Trophoblast cell (in vitro differentiated cells and primary cell): ENCODE results near the gene GTF3C1.

Experiments used
- DNase-seq, 2 donors: peaks; one replicate each; pipeline ENCODE4 v3.0.0-alpha.2; 2016
- H2AFZ ChIP-seq: 2 replicates; pipeline ENCODE4 v1.6.1; 2013; ENCODE audit warnings: low read length, moderate library complexity, mild to moderate bottlenecking; ENCODE audit not compliant: insufficient read depth, poor library complexity
- H2AK5ac ChIP-seq: 2 replicates; pipeline ENCODE4 v1.6.1; 2013; ENCODE audit warnings: mild to moderate bottlenecking, low read length
- H2BK120ac ChIP-seq: 2 replicates; pipeline ENCODE4 v1.6.1; 2013; ENCODE audit warnings: low read length, mild to moderate bottlenecking, moderate library complexity; ENCODE audit not compliant: insufficient read depth, poor library complexity
- H2BK12ac ChIP-seq: 2 replicates; pipeline ENCODE4 v1.6.1; 2013; ENCODE audit warnings: mild to moderate bottlenecking, low read length, moderate library complexity
- H2BK5ac ChIP-seq: 2 replicates; pipeline ENCODE4 v1.6.1; 2013; ENCODE audit warnings: low read length, low read depth, moderate library complexity, mild to moderate bottlenecking; ENCODE audit not compliant: poor library complexity
- H3K14ac ChIP-seq: 2 replicates; pipeline ENCODE4 v1.6.1; 2013; ENCODE audit warnings: mild to moderate bottlenecking, low read length
- H3K18ac ChIP-seq: 2 replicates; pipeline ENCODE4 v1.6.1; 2013; ENCODE audit warnings: mild to moderate bottlenecking, low read length
- H3K23ac ChIP-seq: 2 replicates; pipeline ENCODE4 v1.6.1; 2013; ENCODE audit warnings: low read length
- H3K27ac ChIP-seq: 2 replicates; pipeline ENCODE4 v1.5.1; 2013; ENCODE audit warnings: low read depth, mild to moderate bottlenecking, inconsistent platforms, low read length, moderate library complexity
- H3K27me3 ChIP-seq: 2 replicates; pipeline ENCODE4 v1.6.1; 2013; ENCODE audit warnings: inconsistent platforms, mild to moderate bottlenecking, low read length, moderate library complexity; ENCODE audit not compliant: insufficient read depth
- H3K36me3 ChIP-seq, 2 experiments: 1 replicate in 1 of 2; 2 replicates in 1 of 2; pipeline ENCODE4 v1.6.1; 2013; ENCODE audit warnings: low read length in 2 of 2, mild to moderate bottlenecking in 2 of 2, moderate library complexity in 1 of 2; ENCODE audit not compliant: insufficient read depth in 2 of 2, control insufficient read depth in 1 of 2
- H3K4ac ChIP-seq: 2 replicates; pipeline ENCODE4 v1.6.1; 2013; ENCODE audit warnings: low read depth, mild to moderate bottlenecking, low read length, moderate library complexity
- H3K4me1 ChIP-seq, 2 experiments: 1 replicate in 1 of 2; 2 replicates in 1 of 2; pipeline ENCODE4 v1.6.1; 2013; ENCODE audit warnings: low read length in 2 of 2, mild to moderate bottlenecking in 2 of 2, moderate library complexity in 1 of 2; ENCODE audit not compliant: insufficient read depth in 2 of 2, control insufficient read depth in 1 of 2
- H3K4me2 ChIP-seq: 2 replicates; pipeline ENCODE4 v1.6.1; 2013; ENCODE audit warnings: inconsistent platforms, mild to moderate bottlenecking, low read length, moderate library complexity
- H3K4me3 ChIP-seq: 2 replicates; pipeline ENCODE4 v1.5.1; 2013; ENCODE audit warnings: mild to moderate bottlenecking, low read depth, low read length, inconsistent platforms
- H3K79me1 ChIP-seq: one replicate; pipeline ENCODE4 v1.6.1; 2013; ENCODE audit warnings: low read length
- H3K79me2 ChIP-seq: 2 replicates; pipeline ENCODE4 v1.6.1; 2013; ENCODE audit warnings: low read length, mild to moderate bottlenecking; ENCODE audit not compliant: control insufficient read depth, insufficient read depth, poor library complexity
- H3K9ac ChIP-seq: 2 replicates; pipeline ENCODE4 v1.6.1; 2013; ENCODE audit warnings: mild to moderate bottlenecking, low read length
- H3K9me3 ChIP-seq: 2 replicates; pipeline ENCODE4 v1.6.1; 2013; ENCODE audit warnings: low read depth, mild to moderate bottlenecking, control low read depth, inconsistent platforms, low read length; ENCODE audit not compliant: insufficient read depth
- H4K12ac ChIP-seq: 2 replicates; pipeline ENCODE4 v1.6.1; 2013; ENCODE audit warnings: low read depth, mild to moderate bottlenecking, low read length, moderate library complexity
- H4K8ac ChIP-seq: 2 replicates; pipeline ENCODE4 v1.6.1; 2013; ENCODE audit warnings: low read depth, mild to moderate bottlenecking, low read length, moderate library complexity
- H4K91ac ChIP-seq: one replicate; pipeline ENCODE4 v1.6.1; 2013; ENCODE audit warnings: low read depth, mild to moderate bottlenecking, low read length, moderate library complexity
- WGBS: extraction: QIAGEN DNeasy Blood & Tissue Kit; methylation state at CpG from one replicate; pipeline ENCODE4 v1.1.7; 2013; ENCODE audit warnings: missing lambda C conversion rate; ENCODE audit not compliant: insufficient read length, insufficient coverage; ENCODE audit errors: extremely low coverage; 5-methylcytosine and 5-hydroxymethylcytosine counted together

GTF3C1 gene

DNA sequence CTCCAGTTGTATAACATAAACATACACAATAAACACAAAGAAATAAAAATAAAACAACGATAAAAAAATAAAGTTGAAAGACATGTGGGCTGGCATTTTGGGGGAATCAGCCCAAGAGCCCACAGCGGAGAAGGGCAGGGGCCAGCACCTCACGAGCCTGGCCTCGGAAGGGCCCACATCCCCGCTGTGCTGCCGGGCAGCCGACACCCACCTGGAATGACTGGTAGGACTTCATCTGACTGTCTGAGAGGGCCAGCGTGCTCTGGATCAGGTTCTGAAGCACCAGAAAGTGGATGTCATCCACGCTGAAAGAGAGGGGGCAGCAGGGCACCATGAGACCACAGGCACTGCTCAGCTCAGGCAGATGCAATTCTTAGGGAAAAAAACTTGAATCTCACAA lies 73.5 kb downstream of the GTF3C1 start:
- peaks cover 3 to 7% of the 10 kb centered on the region in 2 experiments for H3K4me1 ChIP-seq
- H3K18ac ChIP-seq, result no peak overlapping the region

DNA sequence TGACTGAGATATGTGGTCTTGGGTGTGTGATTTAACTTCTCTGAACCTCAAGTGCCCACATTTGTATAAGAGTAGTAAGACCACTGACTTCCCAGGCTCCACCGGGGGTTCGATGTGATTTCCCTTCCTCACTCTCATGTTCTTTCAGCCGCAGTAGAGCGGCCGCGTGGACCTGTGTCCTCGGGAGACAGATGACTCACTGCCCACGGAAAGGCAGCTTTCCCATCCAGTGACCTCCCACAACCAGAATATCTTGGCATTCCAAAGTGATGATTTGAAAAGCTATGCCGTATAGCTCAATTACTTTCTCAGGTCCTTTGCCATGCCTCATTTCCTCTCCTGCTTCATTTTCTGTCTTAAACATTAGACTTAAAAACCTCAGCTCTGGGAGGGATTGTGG lies 74.2 kb downstream of the GTF3C1 start:
- Histone ChIP-seq H3K23ac (no peak overlapping the region), H3K4ac (no peak overlapping the region), H3K4me2 (no peak overlapping the region), H4K91ac (no peak overlapping the region), H4K8ac (no peak overlapping the region), H3K9me3 (peaks cover 2% of the 10 kb centered on the region), H3K4me1 (peaks cover 7 to 14% of the 10 kb centered on the region in 2 experiments), H3K4me3 (no peak overlapping the region), H2BK5ac (no peak overlapping the region), H3K9ac (no peak overlapping the region), H2BK120ac (no peak overlapping the region), H3K79me1 (no peaks in the 10 kb centered on the region), H3K79me2 (no peaks in the 10 kb centered on the region), H3K14ac (no peak overlapping the region), H3K18ac (no peak overlapping the region), H2AFZ (no peak overlapping the region), H4K12ac (no peak overlapping the region), H3K36me3 (peaks cover 54 to 68% of the 10 kb centered on the region in 2 experiments), H3K27ac (no peak overlapping the region), H2AK5ac (no peak overlapping the region), H3K27me3 (no peaks in the 10 kb centered on the region), H2BK12ac (no peak overlapping the region)
- no peak for DNase-seq
- WGBS, result no CpG with 5 or more reads among the region's 9 CpGs

More for the DNA sequence above, 73.5 kb downstream of the GTF3C1 start:
- H3K27ac ChIP-seq, result no peak overlapping the region
- no peak overlapping the region for H3K14ac ChIP-seq
- no peak overlapping the region for H2AK5ac ChIP-seq
- H3K4me2 ChIP-seq, result no peak overlapping the region
- H2BK5ac ChIP-seq, result no peak overlapping the region
- no peak overlapping the region for H3K4ac ChIP-seq
- H4K8ac ChIP-seq, result no peak overlapping the region
- H2BK120ac ChIP-seq, result no peak overlapping the region
- H3K79me2 ChIP-seq, result no peaks in the 10 kb centered on the region
- no peak for DNase-seq
- no peak overlapping the region for H3K4me3 ChIP-seq
- H4K12ac ChIP-seq, result no peak overlapping the region
- no CpG with 5 or more reads among the region's 9 CpGs for WGBS
- H2AFZ ChIP-seq, result no peak overlapping the region
- no peak overlapping the region for H3K9ac ChIP-seq
- no peaks in the 10 kb centered on the region for H3K79me1 ChIP-seq
- no peak overlapping the region for H4K91ac ChIP-seq
- peaks cover 53 to 68% of the 10 kb centered on the region in 2 experiments for H3K36me3 ChIP-seq
- H2BK12ac ChIP-seq, result no peak overlapping the region
- no peaks in the 10 kb centered on the region for H3K27me3 ChIP-seq
- H3K9me3 ChIP-seq, result peaks cover 2% of the 10 kb centered on the region
- no peak overlapping the region for H3K23ac ChIP-seq

DNA sequence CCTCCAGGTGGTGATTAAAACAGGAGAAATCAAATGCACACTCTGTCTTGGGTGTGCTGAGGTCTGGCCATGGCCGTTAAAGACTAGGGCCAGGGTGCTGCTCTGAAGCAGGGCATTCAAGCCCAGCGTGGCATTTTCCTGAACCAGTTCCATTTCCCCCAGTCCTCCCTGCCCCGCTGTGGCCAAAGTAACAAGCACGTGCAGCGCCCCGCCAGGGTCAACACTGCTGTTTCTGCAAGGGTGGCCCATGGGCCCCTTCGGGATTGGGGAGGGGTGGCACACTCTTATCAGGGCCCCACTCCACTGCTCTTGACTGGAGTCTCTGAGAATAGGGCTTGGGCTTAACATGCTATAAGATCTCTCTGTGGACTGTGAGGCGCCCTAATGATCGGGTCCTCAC lies 74.8 kb downstream of the GTF3C1 start:
- H3K14ac ChIP-seq, result no peak overlapping the region
- H2AK5ac ChIP-seq, result no peak overlapping the region
- no peak overlapping the region for H3K9ac ChIP-seq
- no peak for DNase-seq
- no peak overlapping the region for H3K18ac ChIP-seq
- no CpG with 5 or more reads among the region's 9 CpGs for WGBS
- peaks cover 2% of the 10 kb centered on the region for H3K9me3 ChIP-seq
- no peaks in the 10 kb centered on the region for H3K79me2 ChIP-seq
- H4K8ac ChIP-seq, result no peak overlapping the region
- H4K12ac ChIP-seq, result no peak overlapping the region
- H3K23ac ChIP-seq, result no peak overlapping the region
- peaks cover 7 to 14% of the 10 kb centered on the region in 2 experiments for H3K4me1 ChIP-seq
- H2BK120ac ChIP-seq, result no peak overlapping the region
- no peak overlapping the region for H2BK5ac ChIP-seq
- no peak overlapping the region for H3K4ac ChIP-seq
- peaks cover 61 to 71% of the 10 kb centered on the region in 2 experiments for H3K36me3 ChIP-seq
- no peaks in the 10 kb centered on the region for H3K27me3 ChIP-seq
- H3K4me3 ChIP-seq, result no peak overlapping the region
- no peak overlapping the region for H2BK12ac ChIP-seq
- H3K4me2 ChIP-seq, result no peak overlapping the region
- H3K27ac ChIP-seq, result no peak overlapping the region
- no peak overlapping the region for H4K91ac ChIP-seq
- no peak overlapping the region for H2AFZ ChIP-seq
- no peaks in the 10 kb centered on the region for H3K79me1 ChIP-seq

DNA sequence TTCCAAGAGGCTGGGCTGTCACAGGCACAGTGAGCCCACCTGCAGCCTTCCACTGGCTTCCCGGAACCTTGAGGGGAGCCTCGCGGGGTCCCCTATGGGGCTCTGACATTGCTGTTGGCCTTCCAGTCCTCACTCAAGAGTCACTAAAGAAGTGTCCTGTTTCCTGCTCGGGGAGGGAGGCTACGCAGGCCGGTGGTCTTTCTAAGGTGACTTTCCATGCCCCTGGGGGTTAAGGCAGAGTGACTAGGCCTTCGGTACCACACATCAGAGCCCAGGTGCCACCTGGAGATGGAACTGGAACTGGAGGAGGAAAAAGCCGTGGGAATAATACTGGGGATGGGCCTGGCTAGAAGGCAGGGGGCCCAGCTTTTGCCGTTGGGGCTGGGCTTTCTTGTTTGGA lies 75.7 kb downstream of the GTF3C1 start:
- no peak overlapping the region for H3K4me3 ChIP-seq
- no peaks in the 10 kb centered on the region for H3K79me2 ChIP-seq
- no peak overlapping the region for H3K14ac ChIP-seq
- peaks cover 2% of the 10 kb centered on the region for H3K9me3 ChIP-seq
- no peak overlapping the region for H3K4me2 ChIP-seq
- H3K4ac ChIP-seq, result no peak overlapping the region
- H4K12ac ChIP-seq, result no peak overlapping the region
- WGBS, result no CpG with 5 or more reads among the region's 9 CpGs
- H2BK12ac ChIP-seq, result no peak overlapping the region
- no peak overlapping the region for H2BK120ac ChIP-seq
- H3K27ac ChIP-seq, result no peak overlapping the region
- DNase-seq, result no peak
- H4K91ac ChIP-seq, result no peak overlapping the region
- no peak overlapping the region for H2BK5ac ChIP-seq
- no peak overlapping the region for H3K9ac ChIP-seq
- H4K8ac ChIP-seq, result no peak overlapping the region
- no peak overlapping the region for H2AFZ ChIP-seq
- H3K23ac ChIP-seq, result no peak overlapping the region
- no peak overlapping the region for H3K18ac ChIP-seq
- peaks cover 7 to 14% of the 10 kb centered on the region in 2 experiments for H3K4me1 ChIP-seq
- H3K27me3 ChIP-seq, result no peaks in the 10 kb centered on the region
- no peak overlapping the region for H2AK5ac ChIP-seq
- peaks cover 70 to 78% of the 10 kb centered on the region in 2 experiments for H3K36me3 ChIP-seq
- H3K79me1 ChIP-seq, result no peaks in the 10 kb centered on the region
